Measurements from ENCODE around the gene MAP7.
"Not testable (repeated sequence)": the region's sequence is repeated elsewhere in the genome, so short reads cannot be mapped to it uniquely, and the experiment has no call there.

Gene MAP7

GRCh38 chr6:136335736-136336363 lies 214.4 kb downstream of the MAP7 start:
- no peak for DNase-seq (ENCODE audit: low spot score)

- no peak for DNase-seq (ENCODE audit: low spot score)
Measured at GRCh38 chr6:136334853-136335252, 215.4 kb downstream of the MAP7 start.

- no peak for DNase-seq (ENCODE audit: low spot score)
Measured at GRCh38 chr6:136334465-136334846, 215.8 kb downstream of the MAP7 start.

GRCh38 chr6:136333824-136334464 lies 216.3 kb downstream of the MAP7 start:
- DNase-seq (ENCODE audit: low spot score): no peak

- DNase-seq (ENCODE audit: low spot score): no peak
Measured at GRCh38 chr6:136331461-136331860, 218.8 kb downstream of the MAP7 start.

GRCh38 chr6:136330634-136331033 lies 219.6 kb downstream of the MAP7 start:
- no peak for DNase-seq (ENCODE audit: low spot score)

- no peak for DNase-seq (ENCODE audit: low spot score)
Measured at GRCh38 chr6:136326038-136326553, 224.1 kb downstream of the MAP7 start.

- DNase-seq (ENCODE audit: low spot score): no peak
Measured at GRCh38 chr6:136324686-136325380, 225.4 kb downstream of the MAP7 start.

- DNase-seq (ENCODE audit: low spot score): no peak
Measured at GRCh38 chr6:136323431-136324112, 226.7 kb downstream of the MAP7 start.

- no peak for DNase-seq (ENCODE audit: low spot score)
Measured at GRCh38 chr6:136319732-136320131, 230.5 kb downstream of the MAP7 start.

GRCh38 chr6:136318676-136319075 lies 231.5 kb downstream of the MAP7 start:
- DNase-seq (ENCODE audit: low spot score): no peak

- DNase-seq (ENCODE audit: low spot score): no peak
Measured at GRCh38 chr6:136317971-136318370, 232.3 kb downstream of the MAP7 start.

- DNase-seq (ENCODE audit: low spot score): peak; percentile 79
Measured at GRCh38 chr6:136317021-136317694, 233.1 kb downstream of the MAP7 start.

- DNase-seq (ENCODE audit: low spot score): no peak
Measured at GRCh38 chr6:136315594-136315993, 234.6 kb downstream of the MAP7 start.

GRCh38 chr6:136312975-136313374 lies 237.2 kb downstream of the MAP7 start:
- no peak for DNase-seq (ENCODE audit: low spot score)

GRCh38 chr6:136309729-136310311 lies 240.4 kb downstream of the MAP7 start:
- DNase-seq (ENCODE audit: low spot score): no peak

- DNase-seq (ENCODE audit: low spot score): no peak
Measured at GRCh38 chr6:136309171-136309570, 241.1 kb downstream of the MAP7 start.

GRCh38 chr6:136308469-136308868 lies 241.8 kb downstream of the MAP7 start:
- not testable (repeated sequence) for DNase-seq (ENCODE audit: low spot score)

- no peak for DNase-seq (ENCODE audit: low spot score)
Measured at GRCh38 chr6:136307351-136307750, 242.9 kb downstream of the MAP7 start.

- DNase-seq (ENCODE audit: low spot score): no peak
Measured at GRCh38 chr6:136306466-136306865, 243.8 kb downstream of the MAP7 start.

GRCh38 chr6:136304410-136304809 lies 245.8 kb downstream of the MAP7 start:
- no peak for DNase-seq (ENCODE audit: low spot score)

- DNase-seq (ENCODE audit: low spot score): no peak
Measured at GRCh38 chr6:136303516-136303915, 246.7 kb downstream of the MAP7 start.
